SW480 (cell line): ENCODE data around the gene TPSAB1.

Experiments used
- DNase-seq: peaks from one replicate; pipeline ENCODE4 v3.0.0-alpha.2; 2016; ENCODE audit warnings: low spot score

TPSAB1 gene

DNA sequence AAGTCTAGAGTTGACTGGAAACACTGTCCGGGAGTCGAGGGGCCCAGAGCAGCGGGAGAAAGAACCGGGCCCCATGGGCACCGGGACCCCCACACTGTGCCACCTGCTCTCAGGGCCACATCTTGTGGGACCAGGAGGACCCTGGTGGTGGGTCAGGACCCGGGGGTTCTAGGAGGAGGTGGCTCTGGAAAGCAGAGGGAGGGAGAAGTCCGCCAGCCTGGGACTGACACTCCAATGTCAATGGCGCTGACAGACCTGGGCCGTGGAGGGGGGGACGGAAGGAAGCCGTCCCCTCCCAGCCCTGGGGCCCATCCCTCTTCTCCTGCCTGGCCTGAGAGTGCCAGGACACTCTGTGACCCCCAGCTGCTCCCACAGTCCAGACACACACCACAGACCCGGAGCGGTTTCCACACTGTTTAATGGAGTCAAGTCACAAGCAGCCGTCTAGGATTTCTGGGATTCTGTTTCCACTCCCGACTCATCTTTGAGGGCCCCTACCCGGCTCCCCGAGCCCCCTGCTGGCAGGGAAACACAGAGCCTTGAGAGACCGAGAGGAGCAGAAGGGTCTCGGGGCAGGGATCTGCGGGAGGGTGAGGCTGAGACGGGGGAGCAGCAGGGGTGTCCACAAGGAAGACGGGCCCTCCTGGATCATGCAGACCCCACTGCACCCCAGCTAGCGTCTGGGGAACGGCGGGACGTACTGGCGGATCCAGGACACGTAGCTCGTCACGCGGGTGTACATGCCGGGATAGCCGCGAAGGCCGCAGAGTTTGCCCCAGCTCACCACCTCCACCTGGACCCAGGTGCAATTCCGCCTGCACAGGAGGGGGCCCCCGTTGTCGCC, 45.4 kb downstream of the TPSAB1 start:
- no peak for DNase-seq

DNA sequence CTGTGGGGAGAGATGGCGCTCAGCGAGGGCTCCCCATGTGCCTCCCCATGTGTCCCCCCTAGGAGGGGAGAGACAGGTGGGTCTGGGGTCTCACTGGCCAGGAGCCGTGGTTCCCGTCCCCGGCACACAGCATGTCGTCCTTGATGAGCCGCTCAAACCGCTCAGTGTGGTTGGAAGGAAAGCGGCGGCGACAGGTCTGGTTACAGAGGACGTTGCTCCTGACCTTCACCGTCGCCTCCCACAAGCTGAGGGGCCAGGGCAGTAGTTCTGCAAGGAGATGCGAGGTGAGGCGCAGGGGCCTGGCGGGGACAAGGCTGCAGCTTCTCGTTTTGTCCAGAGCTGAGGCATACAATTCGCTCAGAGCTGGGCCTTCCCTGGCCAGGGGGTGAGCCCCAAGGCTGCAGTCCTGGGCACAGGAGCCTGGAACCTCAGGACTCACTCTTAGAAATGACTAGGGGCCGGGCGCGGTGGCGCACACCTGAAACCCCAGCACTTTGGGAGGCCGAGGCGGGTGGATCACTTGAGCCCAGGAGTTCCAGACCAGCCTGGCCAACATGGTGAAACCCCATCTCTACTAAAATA, 46.1 kb downstream of the TPSAB1 start:
- no peak for DNase-seq

DNA sequence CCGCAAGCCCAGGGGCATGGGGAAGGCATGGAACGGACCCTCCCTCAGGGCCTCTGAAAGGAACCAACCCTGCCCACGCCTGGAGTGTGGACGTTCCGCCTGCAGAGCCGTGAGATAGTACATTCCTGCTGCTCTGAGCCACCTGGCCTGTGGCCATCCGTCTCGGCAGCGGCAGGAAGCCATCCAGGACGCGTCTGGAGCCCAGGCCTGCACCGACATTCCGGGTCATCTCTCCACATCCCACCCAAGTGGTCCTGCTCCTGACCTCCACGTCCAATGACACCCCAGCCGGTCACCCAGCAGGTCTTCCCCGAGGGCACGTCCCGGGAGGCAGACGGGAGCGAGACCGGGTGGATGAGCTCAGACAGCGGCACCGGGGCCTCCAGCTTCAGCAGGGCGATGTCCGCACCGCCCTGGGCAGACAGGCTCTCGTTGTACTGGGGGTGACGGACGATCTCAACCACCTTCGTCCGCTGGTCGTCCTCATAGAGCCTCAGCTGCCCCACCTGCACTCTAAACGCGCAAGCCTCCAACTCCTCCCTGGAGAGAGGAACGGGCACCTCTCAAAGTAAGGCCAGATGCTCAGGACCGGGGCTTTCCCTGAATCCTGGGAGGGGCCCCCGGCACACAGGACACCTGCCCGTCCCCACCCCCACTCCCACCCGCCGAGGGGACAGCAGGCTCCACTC, 47.6 kb downstream of the TPSAB1 start:
- DNase-seq: no peak

DNA sequence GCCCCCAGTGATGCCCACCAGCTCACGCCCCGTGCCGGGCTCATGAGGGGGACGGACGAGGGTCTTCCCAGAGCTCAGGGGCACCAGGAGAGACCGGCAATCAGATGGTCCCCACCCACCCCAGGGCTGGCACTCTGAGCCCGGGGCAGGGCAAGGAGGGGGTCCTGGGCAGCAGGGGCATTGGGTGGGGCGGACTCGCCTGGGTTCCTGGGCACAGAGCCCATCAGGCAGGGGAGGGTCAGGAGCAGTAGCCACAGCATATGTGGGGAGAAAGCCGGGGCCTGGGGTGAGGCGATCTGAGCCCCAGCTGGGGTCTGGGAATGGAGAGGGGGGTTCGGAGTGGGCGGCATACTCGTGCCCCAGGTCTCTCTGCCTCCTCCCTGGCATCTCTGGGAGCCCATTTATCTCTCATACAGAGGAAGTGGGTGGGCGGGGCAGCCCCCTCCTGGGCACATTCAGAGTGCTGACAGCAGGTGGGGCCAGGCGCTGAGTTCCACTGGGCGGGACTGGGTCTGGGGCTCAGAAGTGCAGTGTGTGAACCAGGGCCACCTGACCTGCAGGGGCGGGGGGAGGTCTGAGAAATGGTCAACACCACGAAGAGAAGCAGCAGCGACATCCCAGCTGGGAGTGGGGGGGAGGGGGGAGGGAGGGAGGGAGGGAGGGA, 48.4 kb downstream of the TPSAB1 start:
- DNase-seq: no peak

DNA sequence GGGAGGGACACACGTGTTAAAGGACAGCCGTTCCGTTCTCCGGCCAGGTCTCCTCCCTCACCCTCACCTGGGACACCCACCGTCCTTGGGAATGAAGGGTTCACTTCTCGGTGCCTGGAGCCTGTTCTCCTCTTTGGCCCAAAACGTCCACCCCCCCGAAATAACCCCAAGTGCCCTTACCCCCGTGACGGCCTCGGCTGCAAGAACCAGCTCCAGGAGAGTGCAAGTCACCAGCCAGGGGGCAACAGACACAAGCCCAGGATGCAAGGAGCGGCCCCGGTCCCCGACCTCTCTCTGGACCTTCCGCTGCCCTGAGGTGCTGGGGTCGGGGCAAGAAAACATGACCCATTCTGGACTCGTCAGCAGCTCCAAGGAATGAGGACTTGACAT, 49.0 kb downstream of the TPSAB1 start:
- DNase-seq: no peak

DNA sequence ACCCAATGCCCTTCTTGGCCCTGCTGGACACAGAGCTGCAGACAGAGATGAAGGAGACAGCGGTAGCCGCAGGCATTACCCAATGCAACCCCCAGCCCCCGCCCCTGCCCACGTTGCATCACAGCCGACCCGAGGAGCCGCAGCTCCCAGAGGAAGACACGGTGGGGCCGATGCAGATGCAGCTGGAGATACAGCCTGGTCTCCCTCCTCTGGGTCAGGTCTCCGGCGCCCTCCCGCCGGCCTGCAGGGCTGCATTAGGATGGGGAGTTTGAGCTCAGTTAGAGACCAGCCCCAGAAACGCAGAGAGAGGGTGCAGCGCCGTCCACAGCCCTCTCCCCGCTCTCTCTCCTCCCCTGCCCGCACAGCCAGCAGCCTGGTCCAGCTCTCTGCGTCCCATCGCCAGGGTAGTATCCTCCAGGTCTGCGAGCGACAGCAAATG, 49.6 kb downstream of the TPSAB1 start:
- DNase-seq: no peak

DNA sequence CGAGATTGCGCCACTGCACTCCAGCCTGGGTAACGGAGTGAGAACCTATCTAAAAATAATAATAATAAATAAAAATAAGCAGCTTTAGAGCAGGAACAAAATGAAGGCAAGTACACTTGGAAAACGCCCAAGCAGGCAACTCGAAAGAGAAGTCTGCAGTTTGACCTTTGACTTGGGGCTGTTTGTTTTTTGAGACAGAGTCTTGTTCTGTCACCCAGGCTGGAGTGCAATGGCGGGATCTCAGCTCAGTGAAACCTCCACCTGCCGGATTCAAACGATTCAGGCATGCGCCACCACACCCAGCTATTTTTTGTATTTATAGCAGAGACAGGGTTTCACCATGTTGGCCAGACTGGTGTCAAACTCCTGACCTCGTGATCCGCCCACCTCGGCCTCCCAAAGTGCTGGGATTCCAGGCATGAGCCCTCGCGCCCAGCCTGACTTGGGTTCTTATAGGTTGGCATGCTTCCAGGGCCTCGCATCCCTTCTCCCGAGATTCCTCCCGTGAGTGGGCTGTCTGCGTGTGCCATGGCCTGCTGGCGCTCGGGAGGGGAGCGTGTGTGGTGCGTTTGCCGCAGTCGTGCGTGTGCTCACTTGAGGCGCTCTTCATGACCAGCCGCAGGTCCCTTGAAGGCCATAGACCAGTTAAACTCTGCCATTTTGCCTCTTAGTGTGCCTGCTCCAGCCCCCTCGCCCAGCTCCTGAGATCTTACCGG, 50.5 kb downstream of the TPSAB1 start:
- DNase-seq: peak; percentile 46

DNA sequence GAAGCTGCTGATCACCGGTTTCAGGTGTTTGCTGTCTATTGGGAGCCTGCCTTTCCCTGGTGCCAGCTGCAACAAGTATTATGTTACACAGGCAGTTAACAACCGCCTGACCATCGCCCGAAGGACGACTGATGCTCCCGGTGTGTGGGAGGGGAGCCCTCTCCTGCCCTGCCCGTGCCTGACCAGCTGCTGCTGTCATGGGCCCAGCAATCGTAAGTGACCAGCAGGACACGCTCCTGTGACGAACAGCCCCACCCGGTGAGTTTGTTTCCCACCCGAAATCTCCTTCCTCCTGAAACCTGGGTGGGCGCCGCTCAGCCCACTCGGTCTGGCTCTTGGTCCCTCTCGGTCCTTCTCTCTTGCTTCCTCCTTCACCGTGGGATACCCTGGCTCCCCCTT, 51.1 kb downstream of the TPSAB1 start:
- DNase-seq: peak; percentile 74
